D721Med (cell line): ENCODE data around the gene MTG2.

Source experiments
- DNase-seq: peaks from one replicate; pipeline ENCODE4 v3.0.0; 2011; ENCODE audit warnings: low spot score; ENCODE audit not compliant: insufficient read length
- FAIRE-seq: peaks from 2 replicates; lab custom pipeline; 2011; peaks lifted over from hg19 to GRCh38; lab: Jason Lieb, UNC
- TF ChIP-seq, protein P1 (sequence below): IDR thresholded peaks from 2 replicates; pipeline ENCODE4 v1.5.1; 2012; ENCODE audit warnings: mild to moderate bottlenecking, control low read depth; ENCODE audit not compliant: insufficient read depth; ENCODE audit errors: missing control alignments

MTG2 gene

DNA sequence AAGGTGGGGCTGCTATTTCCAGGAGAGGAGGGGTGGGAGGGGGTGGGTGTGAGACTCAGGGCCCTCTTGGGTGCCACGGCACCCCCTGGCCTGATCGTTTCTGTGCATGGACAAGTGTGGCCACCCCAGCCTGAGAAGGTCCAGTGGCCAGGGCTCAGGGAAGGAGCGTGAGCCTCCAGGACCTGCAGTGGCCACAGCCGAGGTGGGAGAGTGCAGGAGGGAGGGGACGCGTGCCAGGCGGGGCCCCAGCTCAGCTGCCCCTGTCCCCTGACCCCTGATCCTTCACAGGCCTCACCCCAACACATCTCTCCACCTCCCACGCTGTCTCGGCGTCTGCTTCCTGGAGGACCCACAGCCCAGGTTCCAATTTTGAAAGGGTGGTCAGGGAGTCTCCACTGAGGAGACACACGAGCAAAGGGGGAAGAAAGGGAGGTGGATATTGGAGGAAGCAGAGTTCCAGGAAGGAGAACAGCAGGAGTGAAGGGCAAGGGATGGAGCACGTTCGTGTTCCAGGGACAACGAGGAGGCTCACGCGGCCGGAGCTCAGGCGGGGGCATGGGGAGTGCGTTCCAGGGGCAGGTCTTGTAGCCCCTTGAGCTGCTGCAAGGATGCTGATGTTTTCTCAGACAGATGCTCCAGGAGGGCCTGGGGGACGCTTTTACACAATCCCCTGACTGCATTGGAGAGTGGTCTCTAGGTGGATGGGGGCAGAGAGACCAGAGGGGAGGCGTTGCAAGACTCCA, 41.5 kb downstream of the MTG2 start:
- no peak for FAIRE-seq
- TF ChIP-seq, protein P1, sequence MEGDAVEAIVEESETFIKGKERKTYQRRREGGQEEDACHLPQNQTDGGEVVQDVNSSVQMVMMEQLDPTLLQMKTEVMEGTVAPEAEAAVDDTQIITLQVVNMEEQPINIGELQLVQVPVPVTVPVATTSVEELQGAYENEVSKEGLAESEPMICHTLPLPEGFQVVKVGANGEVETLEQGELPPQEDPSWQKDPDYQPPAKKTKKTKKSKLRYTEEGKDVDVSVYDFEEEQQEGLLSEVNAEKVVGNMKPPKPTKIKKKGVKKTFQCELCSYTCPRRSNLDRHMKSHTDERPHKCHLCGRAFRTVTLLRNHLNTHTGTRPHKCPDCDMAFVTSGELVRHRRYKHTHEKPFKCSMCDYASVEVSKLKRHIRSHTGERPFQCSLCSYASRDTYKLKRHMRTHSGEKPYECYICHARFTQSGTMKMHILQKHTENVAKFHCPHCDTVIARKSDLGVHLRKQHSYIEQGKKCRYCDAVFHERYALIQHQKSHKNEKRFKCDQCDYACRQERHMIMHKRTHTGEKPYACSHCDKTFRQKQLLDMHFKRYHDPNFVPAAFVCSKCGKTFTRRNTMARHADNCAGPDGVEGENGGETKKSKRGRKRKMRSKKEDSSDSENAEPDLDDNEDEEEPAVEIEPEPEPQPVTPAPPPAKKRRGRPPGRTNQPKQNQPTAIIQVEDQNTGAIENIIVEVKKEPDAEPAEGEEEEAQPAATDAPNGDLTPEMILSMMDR = no peak
- DNase-seq = no peak

DNA sequence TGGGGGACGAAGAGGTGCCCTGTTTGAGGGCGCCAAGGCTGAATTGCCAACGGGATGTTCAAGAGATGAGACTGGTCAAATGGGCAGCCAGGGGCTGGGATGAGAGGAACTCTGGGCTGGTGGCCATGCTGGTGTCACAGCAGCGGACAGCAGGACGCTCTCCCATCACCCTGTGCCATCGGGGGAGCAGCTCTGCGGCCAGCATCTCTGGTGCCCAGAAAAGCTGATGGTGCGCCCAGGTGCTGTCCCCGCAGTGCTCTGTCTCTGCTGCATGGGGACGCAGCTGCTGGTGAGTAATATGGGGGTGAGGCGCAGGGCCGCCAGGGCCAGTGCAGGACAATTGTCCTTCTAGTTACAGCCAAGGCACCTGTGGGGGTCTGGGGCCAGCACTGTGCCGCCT, 42.2 kb downstream of the MTG2 start:
- DNase-seq (no peak), FAIRE-seq (no peak)
- TF ChIP-seq, protein P1 = no peak

DNA sequence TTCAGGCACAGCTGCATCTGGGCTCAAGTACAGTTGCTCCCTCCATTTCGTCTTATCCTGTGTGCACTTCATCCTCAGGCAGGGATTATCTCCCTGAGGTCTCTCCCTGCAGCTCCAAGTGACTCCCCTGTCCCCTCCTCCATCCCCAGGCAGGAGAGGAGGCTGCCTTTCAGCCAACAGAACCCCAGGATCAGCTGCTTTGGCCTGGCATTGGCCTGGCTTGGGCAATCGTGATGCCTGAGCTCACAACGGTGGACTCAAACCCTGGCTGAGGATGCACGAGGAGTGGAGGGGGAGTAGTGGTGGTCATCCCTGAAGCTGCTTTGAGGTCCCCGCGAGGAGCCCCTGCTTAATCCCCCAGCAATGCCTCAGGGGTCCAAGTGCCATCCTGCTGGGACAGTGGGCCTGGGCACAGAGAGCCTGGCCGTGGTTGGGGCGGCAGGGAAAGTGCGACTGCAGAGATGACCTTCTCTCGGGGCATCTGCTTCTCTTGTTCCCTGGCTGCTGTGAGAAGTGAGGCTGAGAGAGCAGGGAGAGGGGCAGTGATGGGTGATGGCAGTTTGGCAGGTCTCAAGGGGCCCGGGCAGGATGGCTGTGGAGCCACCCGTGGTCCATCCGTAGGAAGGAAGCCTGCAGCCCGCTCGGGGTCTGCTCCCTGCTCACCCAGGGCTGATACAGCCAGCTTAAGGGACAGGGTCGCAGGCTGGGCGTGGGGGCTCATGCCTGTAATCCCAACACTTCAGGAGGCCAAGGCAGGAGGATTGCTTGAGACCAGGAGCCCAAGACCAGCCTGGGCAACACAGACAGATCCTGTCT, 43.2 kb downstream of the MTG2 start:
- FAIRE-seq = no peak
- TF ChIP-seq, protein P1 = no peak

DNA sequence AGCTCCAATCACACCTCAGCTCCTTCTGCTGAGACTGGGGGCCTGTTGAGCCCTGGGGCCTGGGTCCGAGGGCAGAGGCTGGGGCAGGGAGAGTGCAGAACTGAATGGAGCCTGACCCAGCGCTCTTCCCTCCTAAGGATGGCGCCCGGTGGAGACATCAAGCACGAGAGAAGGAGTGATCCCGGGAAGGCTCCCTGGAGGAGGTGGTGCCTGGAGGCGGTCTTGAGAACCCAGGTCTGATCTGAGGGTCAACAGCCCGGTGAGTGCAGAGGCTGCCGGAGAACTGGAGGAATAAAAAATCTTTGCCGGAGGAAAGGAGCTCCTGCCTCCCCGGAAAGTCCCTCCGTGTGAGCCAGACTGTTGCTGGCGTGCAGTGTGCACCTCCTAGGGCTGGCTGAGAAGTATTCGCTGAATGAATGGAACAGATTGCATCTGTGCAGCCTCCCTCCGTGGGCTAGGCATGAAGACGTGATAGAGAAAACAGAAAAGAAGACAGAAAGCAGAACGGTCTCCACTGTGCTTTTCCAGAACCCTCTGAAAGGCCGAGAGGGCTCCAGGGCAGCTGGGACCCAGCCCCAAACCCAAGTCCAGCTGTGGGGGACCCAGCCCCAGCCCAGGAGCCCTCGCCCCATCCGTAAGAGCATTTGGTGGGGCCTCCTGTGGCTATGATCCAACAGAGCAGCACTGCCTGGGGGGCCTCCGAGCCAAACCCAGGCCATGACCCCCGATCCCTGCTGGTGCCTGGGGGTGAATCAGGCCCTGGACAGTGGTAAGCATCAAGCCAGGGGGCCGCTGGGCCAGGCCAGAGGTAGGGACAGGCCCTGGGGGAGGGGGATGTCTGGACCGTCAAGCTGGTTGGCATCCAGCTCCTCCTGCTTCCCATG, 44.1 kb downstream of the MTG2 start:
- TF ChIP-seq, protein P1 = no peak
- DNase-seq = no peak
- FAIRE-seq = no peak

More for the DNA sequence above, 43.2 kb downstream of the MTG2 start:
- no peak for DNase-seq

DNA sequence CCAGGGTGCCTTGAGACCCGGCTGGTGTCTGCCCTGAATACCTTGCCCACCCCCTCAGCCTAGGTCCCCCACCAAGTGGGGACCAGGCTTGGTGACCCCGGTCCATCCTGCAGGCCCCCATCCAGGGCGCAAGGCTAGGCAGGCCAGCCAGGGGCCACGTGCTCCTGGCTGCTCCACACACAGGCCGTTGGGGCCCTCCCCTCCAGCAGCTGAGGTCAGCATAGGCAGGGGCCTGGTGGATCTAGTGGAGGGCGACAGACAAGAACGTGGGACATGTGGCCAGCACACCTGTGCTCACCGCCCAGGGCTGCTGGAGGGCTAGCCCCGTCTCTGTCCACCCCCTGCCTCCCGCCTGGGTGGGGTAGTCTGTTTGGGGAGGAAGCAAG, 44.8 kb downstream of the MTG2 start:
- TF ChIP-seq, protein P1 = no peak
- no peak for FAIRE-seq
- no peak for DNase-seq

DNA sequence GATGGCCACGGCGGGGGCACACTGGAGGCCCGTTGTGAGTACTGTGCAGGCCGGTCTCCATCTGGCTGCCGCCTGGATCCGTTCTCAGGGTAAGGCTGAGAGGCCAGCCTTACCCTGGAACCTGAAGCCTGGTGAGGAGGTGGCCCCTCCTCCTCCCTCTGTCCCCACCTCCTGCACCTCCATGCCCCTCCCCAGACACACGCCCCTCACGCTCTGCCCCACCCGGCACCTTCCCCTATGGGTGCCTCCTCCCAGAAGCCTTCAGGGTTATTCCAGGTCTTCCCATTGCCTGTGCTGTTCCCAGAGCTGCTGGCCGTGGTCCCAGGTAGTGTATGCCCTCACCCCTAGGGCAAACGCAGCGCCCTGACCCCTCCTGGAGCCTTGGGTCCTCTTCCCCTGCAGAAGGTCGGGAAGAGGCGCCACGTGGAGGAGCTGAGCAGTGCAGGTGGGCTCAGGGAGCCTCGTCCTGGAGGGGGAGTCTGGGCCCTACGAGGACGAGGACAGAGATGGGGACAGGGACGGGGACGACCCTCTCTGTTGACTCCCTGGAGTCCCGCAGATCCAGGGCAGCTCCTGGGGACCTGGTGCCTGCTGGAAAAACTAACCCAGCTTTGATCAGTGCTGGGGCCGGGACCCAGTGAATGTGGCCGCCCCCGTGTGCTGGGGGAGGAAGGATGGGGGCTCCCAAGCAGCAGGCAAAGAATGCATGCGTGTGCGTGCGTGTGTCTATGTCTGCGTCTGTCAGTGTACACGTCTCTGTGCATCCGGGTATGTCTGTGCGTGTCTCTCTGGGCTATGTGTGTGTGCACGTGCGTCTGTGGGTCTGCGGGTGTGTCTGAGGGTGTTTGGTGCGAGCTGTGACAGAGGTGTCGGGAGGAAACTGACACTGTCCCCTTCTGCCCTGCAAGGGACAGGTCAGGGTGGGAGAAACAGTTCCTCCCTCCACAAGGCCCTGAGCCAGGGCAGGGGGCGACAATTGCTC, 45.4 kb downstream of the MTG2 start:
- no peak for DNase-seq
- TF ChIP-seq, protein P1 = no peak
- FAIRE-seq = no peak
